DOHH2 (cell line): ENCODE measurements around the gene CHD3.

Experiments used
- H3F3A ChIP-seq: fragments of 200-600 bp; sonication (generic), shearing (Covaris generic); 2 replicates; pipeline ENCODE4 v1.6.0; 2016; ENCODE audit warnings: antibody characterized with exemption, mild to moderate bottlenecking; ENCODE audit not compliant: control insufficient read depth, insufficient read depth
- H3K27ac ChIP-seq: fragments of 200-600 bp; sonication (generic); 2 replicates; pipeline ENCODE4 v1.5.1; 2014; ENCODE audit warnings: low read depth, mild to moderate bottlenecking, low read length, moderate library complexity
- H3K27me3 ChIP-seq: fragments of 200-600 bp; sonication (generic); 2 replicates; pipeline ENCODE4 v1.6.1; 2014; ENCODE audit warnings: mild to moderate bottlenecking, low read length, mixed read lengths; ENCODE audit not compliant: control insufficient read depth
- H3K36me3 ChIP-seq: fragments of 200-600 bp; sonication (generic); 2 replicates; pipeline ENCODE4 v1.6.1; 2014; ENCODE audit warnings: mild to moderate bottlenecking, low read length, moderate library complexity, mixed read lengths; ENCODE audit not compliant: control insufficient read depth
- H3K4me1 ChIP-seq: fragments of 200-600 bp; sonication (generic); 2 replicates; pipeline ENCODE4 v1.6.1; 2014; ENCODE audit warnings: mild to moderate bottlenecking, low read length, mixed read lengths; ENCODE audit not compliant: control insufficient read depth
- H3K4me2 ChIP-seq: fragments of 200-600 bp; sonication (generic); 2 replicates; pipeline ENCODE4 v1.6.0; 2014; ENCODE audit warnings: mild to moderate bottlenecking, low read length, moderate library complexity
- H3K4me3 ChIP-seq: fragments of 200-600 bp; sonication (generic); 2 replicates; pipeline ENCODE4 v1.5.1; 2014; ENCODE audit warnings: mild to moderate bottlenecking, low read length, mixed read lengths
- H3K79me2 ChIP-seq: fragments of 200-600 bp; sonication (generic); 2 replicates; pipeline ENCODE4 v1.6.1; 2014; ENCODE audit warnings: mild to moderate bottlenecking, low read length, mixed read lengths; ENCODE audit not compliant: control insufficient read depth
- H3K9me2 ChIP-seq: fragments of 200-600 bp; sonication (generic); replicated peaks from 2 replicates; pipeline ENCODE4 v1.6.1; 2014; ENCODE audit warnings: mild to moderate bottlenecking, low read length, mixed read lengths; ENCODE audit not compliant: control insufficient read depth
- H3K9me3 ChIP-seq: fragments of 200-600 bp; sonication (generic); 2 replicates; pipeline ENCODE4 v1.6.1; 2014; ENCODE audit warnings: antibody characterized with exemption, low read length, mixed read lengths; ENCODE audit not compliant: control insufficient read depth, insufficient read depth
- H4K20me1 ChIP-seq: fragments of 200-600 bp; sonication (generic); 2 replicates; pipeline ENCODE4 v1.6.0; 2014; ENCODE audit warnings: low read depth, mild to moderate bottlenecking, antibody characterized with exemption, low read length, moderate library complexity; ENCODE audit not compliant: control insufficient read depth, insufficient read depth
- EZH2phosphoT487 ChIP-seq: fragments of 200-600 bp; sonication (generic); IDR thresholded peaks from 2 replicates; pipeline ENCODE4 v1.6.1; 2017; ENCODE audit warnings: borderline replicate concordance, mild to moderate bottlenecking, antibody characterized with exemption, low read length, moderate library complexity, mixed read lengths
- TF ChIP-seq, protein P1 (sequence below): fragments of 200-600 bp; sonication (generic); IDR thresholded peaks from one replicate; pipeline ENCODE4 v1.5.1; 2014; ENCODE audit warnings: antibody characterized with exemption, mild to moderate bottlenecking, low read depth, low read length; ENCODE audit not compliant: poor library complexity, severe bottlenecking

The CHD3 gene

DNA sequence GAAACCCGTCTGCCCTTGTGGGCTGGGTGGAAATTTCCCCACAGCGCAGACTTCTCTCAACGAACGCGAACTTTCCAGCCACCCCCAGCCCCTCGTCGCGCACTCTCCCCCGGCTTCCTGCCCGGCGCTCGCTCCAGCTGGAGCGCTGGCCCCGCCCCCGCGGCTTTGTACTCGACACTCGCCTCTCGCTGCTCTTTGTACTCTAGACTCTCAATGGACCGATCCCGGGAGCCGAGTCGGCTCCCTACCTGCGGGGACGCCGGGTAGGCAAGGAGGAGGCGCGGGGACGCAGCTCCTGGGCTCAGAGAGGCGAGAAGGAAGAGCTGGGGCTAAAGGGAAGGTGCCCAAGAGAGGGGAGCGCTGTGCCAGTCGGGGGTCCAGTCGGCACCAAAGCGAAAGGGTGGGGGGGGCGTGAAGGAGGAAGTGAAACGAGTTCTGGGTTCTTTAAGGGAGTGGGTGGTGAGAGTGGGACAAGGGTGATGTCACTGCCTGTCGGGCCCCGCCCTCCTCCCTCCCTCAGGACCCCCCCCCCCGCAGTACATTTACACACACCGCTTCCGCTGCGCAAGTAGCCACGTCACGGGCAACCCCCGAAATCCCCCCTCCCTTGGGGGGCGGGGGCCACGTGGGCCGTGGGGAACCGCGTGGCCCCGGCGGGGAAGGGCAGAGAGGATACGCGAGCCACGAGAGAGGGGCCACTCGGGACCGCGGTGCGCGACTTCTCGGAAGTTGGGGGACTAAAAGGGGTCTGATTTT is 44.9 kb upstream of the CHD3 start:
- Histone ChIP-seq H3F3A (peaks cover 32% of the 10 kb centered on the region), H3K36me3 (peaks cover 74% of the 10 kb centered on the region), H4K20me1 (peaks cover 8% of the 10 kb centered on the region; the same call in 1 of the 2 replicates), H3K27me3 (no peaks in the 10 kb centered on the region), H3K79me2 (peaks cover 74% of the 10 kb centered on the region), H3K9me2 (no peaks in the 10 kb centered on the region), H3K27ac (peak overlapping the region; percentile 96), H3K9me3 (no peaks in the 10 kb centered on the region), H3K4me1 (peaks cover 36% of the 10 kb centered on the region), H3K4me3 (peak overlapping the region; percentile 87), H3K4me2 (peak overlapping the region; percentile 93)
- no peak for TF ChIP-seq EZH2phosphoT487
- TF ChIP-seq, protein P1, sequence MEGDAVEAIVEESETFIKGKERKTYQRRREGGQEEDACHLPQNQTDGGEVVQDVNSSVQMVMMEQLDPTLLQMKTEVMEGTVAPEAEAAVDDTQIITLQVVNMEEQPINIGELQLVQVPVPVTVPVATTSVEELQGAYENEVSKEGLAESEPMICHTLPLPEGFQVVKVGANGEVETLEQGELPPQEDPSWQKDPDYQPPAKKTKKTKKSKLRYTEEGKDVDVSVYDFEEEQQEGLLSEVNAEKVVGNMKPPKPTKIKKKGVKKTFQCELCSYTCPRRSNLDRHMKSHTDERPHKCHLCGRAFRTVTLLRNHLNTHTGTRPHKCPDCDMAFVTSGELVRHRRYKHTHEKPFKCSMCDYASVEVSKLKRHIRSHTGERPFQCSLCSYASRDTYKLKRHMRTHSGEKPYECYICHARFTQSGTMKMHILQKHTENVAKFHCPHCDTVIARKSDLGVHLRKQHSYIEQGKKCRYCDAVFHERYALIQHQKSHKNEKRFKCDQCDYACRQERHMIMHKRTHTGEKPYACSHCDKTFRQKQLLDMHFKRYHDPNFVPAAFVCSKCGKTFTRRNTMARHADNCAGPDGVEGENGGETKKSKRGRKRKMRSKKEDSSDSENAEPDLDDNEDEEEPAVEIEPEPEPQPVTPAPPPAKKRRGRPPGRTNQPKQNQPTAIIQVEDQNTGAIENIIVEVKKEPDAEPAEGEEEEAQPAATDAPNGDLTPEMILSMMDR: no peak

DNA sequence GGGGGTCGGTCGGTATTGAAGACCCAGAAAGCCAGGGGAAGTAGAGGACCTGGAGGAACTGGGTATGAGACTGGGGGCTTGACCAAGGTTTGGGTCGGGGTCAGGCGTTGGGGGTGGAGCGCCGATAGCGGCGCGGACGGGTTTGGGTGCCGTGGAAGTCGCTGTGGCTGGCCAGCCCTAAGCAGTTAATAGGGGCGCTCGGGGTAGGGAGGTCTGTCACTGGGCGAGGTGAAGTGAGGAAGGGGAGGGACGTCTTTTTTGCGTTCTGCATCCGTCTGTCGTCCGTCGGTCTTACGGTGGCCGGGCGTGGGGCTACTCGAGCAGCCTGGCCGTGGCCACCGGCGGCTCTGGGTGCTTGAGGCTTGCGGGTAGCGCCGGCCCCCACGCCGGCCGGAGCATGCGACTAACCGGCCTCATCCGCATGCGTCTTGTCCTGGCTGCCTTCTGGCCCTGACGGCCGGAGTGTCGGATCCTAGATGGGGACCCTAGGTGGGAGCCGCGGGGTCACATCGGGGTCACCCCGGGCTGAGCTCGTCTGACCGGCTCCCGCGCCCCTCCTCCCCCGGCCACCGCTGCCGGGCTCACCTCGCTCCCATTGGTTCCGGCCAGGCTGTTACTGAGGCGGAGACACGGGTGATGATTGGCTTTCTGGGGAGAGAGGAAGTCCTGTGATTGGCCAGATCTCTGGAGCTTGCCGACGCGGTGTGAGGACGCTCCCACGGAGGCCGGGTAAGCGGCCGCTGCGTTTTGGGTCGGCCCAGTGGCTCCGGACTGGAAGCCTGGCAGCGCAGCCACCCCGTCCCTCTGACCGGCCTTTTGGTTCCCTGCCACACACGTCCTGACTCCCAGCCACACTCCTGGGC is 44.1 kb upstream of the CHD3 start:
- Histone ChIP-seq H3K9me2 (no peaks in the 10 kb centered on the region), H4K20me1 (peaks cover 8% of the 10 kb centered on the region; the same call in 1 of the 2 replicates), H3F3A (peaks cover 26% of the 10 kb centered on the region), H3K9me3 (no peaks in the 10 kb centered on the region), H3K4me3 (peak overlapping the region; percentile 87), H3K4me1 (peaks cover 28% of the 10 kb centered on the region), H3K27me3 (no peaks in the 10 kb centered on the region), H3K36me3 (peaks cover 78% of the 10 kb centered on the region), H3K27ac (peak overlapping the region; percentile 96), H3K79me2 (peaks cover 66% of the 10 kb centered on the region), H3K4me2 (peak overlapping the region; percentile 93)
- TF ChIP-seq, protein P1: no peak
- no peak for TF ChIP-seq EZH2phosphoT487

GRCh38 chr17:7845359-7846062 is 43.1 kb upstream of the CHD3 start:
- Histone ChIP-seq H3K79me2 (peaks cover 56% of the 10 kb centered on the region), H3K4me3 (peak overlapping the region; percentile 87), H3K9me3 (no peaks in the 10 kb centered on the region), H3K36me3 (peaks cover 78% of the 10 kb centered on the region), H3K4me2 (peak overlapping the region; percentile 93), H3K4me1 (peaks cover 23% of the 10 kb centered on the region), H3K27me3 (no peaks in the 10 kb centered on the region), H3K9me2 (no peaks in the 10 kb centered on the region), H3K27ac (no peak overlapping the region), H4K20me1 (peaks cover 8% of the 10 kb centered on the region; the same call in 1 of the 2 replicates), H3F3A (peaks cover 30% of the 10 kb centered on the region)
- TF ChIP-seq EZH2phosphoT487: no peak
- TF ChIP-seq, protein P1: no peak
